Ramos (cell line): ENCODE results near the gene PLPPR1.

ENCODE experiments used
- in situ Hi-C: fragments of 300-500 bp; cut with MboI; formaldehyde crosslinking; loops from one replicate; pipeline ENCODE4 v1.14.3; 2022; ENCODE audit warnings: low sequenced_read_pairs; ENCODE audit not compliant: unreplicated experiment

PLPPR1 gene

DNA sequence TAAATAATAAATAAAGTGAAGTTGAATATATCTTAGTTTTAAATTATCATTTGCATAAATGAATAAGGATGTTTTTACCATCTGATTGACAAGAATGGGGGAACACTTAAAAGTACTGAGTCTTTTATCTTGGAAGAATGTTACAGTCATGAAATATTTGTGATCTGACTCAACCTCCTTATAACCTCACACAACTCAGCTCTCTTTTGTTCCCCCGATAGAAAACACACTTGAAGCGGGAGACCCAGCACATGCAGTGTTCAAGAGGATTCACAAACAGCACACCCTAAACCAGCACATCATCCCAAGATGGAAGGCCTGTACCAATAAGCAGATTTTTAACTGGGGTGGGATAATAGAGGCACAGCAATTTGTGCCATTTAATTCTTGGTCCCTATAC, 340.8 kb downstream of the PLPPR1 start:
- in situ Hi-C loops = no loop called here

DNA sequence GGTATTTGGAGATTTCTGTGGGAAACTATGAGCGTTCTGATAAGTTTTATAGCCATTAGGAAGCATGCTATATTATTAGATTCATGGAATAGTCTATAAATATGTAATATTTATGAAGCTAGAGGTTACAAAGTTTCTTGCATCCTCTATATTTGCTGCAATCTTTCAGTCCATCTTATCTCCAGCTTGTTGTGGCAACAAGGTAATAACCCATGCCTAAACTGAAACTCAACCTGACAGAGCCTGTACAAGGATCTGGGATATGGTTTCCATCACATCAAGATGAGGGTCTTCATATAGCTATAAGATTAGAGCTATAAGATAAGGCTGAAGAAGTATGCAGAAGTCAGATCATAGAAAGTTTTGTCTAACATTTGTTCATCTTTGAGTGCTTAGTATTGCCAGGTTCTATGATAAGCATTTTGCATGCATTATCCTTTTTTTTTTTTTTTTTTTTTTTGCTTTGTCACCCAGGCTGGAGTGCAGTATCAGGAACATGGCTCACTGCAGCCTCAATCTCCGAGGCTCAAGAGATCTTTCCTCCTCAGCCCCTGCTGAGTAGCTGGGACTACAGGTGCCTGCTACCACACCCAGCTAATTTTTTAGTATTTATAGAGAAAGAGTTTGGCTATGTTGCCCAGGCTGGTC, 341.5 kb downstream of the PLPPR1 start:
- in situ Hi-C loops = no loop called here

DNA sequence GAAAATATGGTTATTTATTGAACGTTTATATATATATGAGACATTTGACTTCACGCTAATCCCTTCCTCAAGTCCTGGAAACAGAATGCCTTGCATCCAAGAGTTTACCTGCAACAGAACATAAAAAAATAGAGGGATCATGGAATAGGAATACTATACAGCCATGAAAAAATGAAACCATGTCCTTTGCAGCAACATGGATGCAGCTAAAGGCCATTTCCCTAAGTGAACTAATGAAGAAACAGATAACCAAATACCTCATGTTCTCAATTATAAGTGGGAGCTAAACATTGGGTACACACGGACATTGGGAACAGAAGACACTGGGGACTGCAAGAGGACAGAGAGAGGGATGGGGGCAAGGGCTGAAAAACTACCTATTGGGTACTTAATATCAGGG, 343.3 kb downstream of the PLPPR1 start:
- in situ Hi-C loops = no loop called here

- in situ Hi-C loops = no loop called here
Measured at GRCh38 chr9:101372327-101373118, 344.0 kb downstream of the PLPPR1 start.
